T-helper 17 cell (primary cell): ENCODE measurements around the gene RTN4RL2. TPM values are rescaled to one million over a fixed set of nuclear protein-coding genes. Genes with fewer than 3 reads are reported as not detected.
A peak's percentile ranks its signal among the peaks of the same experiment; 100 is the strongest.

Experiments used
- ATAC-seq: fragments of 150-1000 bp; cut with Tn5 transposase; 2 replicates; pipeline ENCODE4 v1.10.0; 2021; ENCODE audit warnings: mild to moderate bottlenecking, moderate library complexity
- DNase-seq, 3 donors: peaks; one replicate each; pipeline versions ENCODE4 v3.0.0 to v3.0.0-alpha.2; 2020 to 2021
- H3K9me3 ChIP-seq: one replicate; pipeline ENCODE4 v1.7.0; 2013; ENCODE audit warnings: low read length, mild to moderate bottlenecking; ENCODE audit not compliant: control insufficient read depth, poor library complexity, severe bottlenecking
- H3K27ac Mint-ChIP-seq: one replicate; pipeline ENCODE4 v1.8.0; 2022; ENCODE audit warnings: mild to moderate bottlenecking, moderate library complexity, mixed read lengths
- H3K27me3 Mint-ChIP-seq: one replicate; pipeline ENCODE4 v1.8.0; 2022; ENCODE audit warnings: mixed read lengths
- H3K36me3 Mint-ChIP-seq: one replicate; pipeline ENCODE4 v1.8.0; 2022; ENCODE audit warnings: low read depth, mixed read lengths
- H3K4me1 Mint-ChIP-seq: one replicate; pipeline ENCODE4 v1.8.0; 2022; ENCODE audit warnings: mild to moderate bottlenecking, mixed read lengths
- H3K4me3 Mint-ChIP-seq: one replicate; pipeline ENCODE4 v1.8.0; 2022; ENCODE audit warnings: mild to moderate bottlenecking, moderate library complexity, mixed read lengths
- total RNA-seq, 4 donors: library from RNA in 2 of 4; stranded (reverse) in 2 of 4; gene quantifications; one replicate each; pipeline ENCODE4 v1.2.3 and lab custom pipeline; 2022 to 2026

Gene RTN4RL2
- total RNA-seq, 2 donors from 2014 or later: 0.23 TPM; not detected in 1

GRCh38 chr11:57508341-57509170, 48.2 kb downstream of the RTN4RL2 start:
- H3K4me1 Mint-ChIP-seq: peaks cover 12% of the 10 kb centered on the region

DNA sequence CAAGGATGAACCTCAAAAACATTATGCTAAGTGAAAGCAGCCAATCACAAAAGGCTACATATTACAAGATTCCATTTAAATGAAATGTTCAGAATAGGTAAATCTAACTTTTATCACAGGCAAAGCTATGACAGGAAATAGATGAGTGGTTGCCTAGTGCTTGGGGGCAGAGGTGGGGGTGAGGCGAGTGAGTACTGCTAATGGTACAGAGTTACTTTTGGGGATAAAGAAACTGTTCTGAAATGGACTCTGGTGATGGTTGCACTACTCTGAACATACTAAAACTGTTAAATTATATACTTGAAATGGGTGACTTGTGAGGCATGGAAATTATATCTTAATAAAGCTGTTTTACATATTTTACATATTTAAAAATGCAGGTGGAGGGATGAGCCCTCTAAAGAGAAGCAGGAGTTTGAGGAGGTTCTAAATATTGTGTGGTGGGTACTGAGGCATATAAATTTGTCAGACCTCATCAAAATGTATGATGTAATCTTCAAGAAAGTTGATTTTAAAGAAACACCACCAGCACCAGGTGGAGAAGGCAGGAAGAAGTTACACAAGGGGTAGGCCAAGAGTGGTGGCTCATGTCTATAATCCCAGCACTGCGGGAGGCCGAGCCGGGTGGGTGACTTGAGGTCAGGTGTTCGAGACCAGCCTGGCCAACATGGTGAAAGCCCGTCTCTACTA, 51.6 kb downstream of the RTN4RL2 start:
- Mint-ChIP-seq H3K27ac (peak overlapping the region; percentile 88), H3K27me3 (no peaks in the 10 kb centered on the region), H3K4me3 (no peak overlapping the region), H3K4me1 (peaks cover 23% of the 10 kb centered on the region), H3K36me3 (no peaks in the 10 kb centered on the region)
- ATAC-seq (no peak), DNase-seq (no peak)
- H3K9me3 ChIP-seq: no peaks in the 10 kb centered on the region

More at GRCh38 chr11:57508341-57509170, 48.2 kb downstream of the RTN4RL2 start:
- no peaks in the 10 kb centered on the region for H3K27me3 Mint-ChIP-seq
- ATAC-seq (no peak), DNase-seq (no peak)
- H3K36me3 Mint-ChIP-seq: no peaks in the 10 kb centered on the region
- no peak overlapping the region for H3K4me3 Mint-ChIP-seq
- H3K9me3 ChIP-seq: no peaks in the 10 kb centered on the region
- H3K27ac Mint-ChIP-seq: no peak overlapping the region

- DNase-seq (no peak), ATAC-seq (no peak)
- H3K4me1 Mint-ChIP-seq: peaks cover 20% of the 10 kb centered on the region
- H3K27me3 Mint-ChIP-seq: no peaks in the 10 kb centered on the region
- H3K9me3 ChIP-seq: no peaks in the 10 kb centered on the region
- H3K4me3 Mint-ChIP-seq: no peak overlapping the region
- peak overlapping the region; percentile 88 for H3K27ac Mint-ChIP-seq
- H3K36me3 Mint-ChIP-seq: no peaks in the 10 kb centered on the region
Measured at GRCh38 chr11:57512646-57513451, 52.5 kb downstream of the RTN4RL2 start.

- no peak for ATAC-seq
- H3K4me1 Mint-ChIP-seq: peaks cover 20% of the 10 kb centered on the region
- H3K4me3 Mint-ChIP-seq: peak overlapping the region; percentile 98
- H3K9me3 ChIP-seq: no peaks in the 10 kb centered on the region
- H3K27ac Mint-ChIP-seq: no peak overlapping the region
- DNase-seq: no peak
- no peaks in the 10 kb centered on the region for H3K27me3 Mint-ChIP-seq
- no peaks in the 10 kb centered on the region for H3K36me3 Mint-ChIP-seq
Measured at GRCh38 chr11:57513452-57513795, 53.1 kb downstream of the RTN4RL2 start.

- Mint-ChIP-seq H3K4me3 (peak overlapping the region; percentile 98), H3K27ac (peak overlapping the region; percentile 90)
Measured at GRCh38 chr11:57513911-57514537, 53.7 kb downstream of the RTN4RL2 start.

GRCh38 chr11:57514538-57515331, 54.4 kb downstream of the RTN4RL2 start:
- ATAC-seq (peak; percentile 62), DNase-seq (peak in 1 of 3 donors; percentile 22)
- Mint-ChIP-seq H3K4me1 (peaks cover 20% of the 10 kb centered on the region), H3K27me3 (no peaks in the 10 kb centered on the region), H3K4me3 (peak overlapping the region; percentile 98), H3K27ac (peak overlapping the region; percentile 90), H3K36me3 (no peaks in the 10 kb centered on the region)
- no peaks in the 10 kb centered on the region for H3K9me3 ChIP-seq

More at GRCh38 chr11:57513911-57514537, 53.7 kb downstream of the RTN4RL2 start:
- Mint-ChIP-seq H3K27me3 (no peaks in the 10 kb centered on the region), H3K4me1 (peaks cover 20% of the 10 kb centered on the region), H3K36me3 (no peaks in the 10 kb centered on the region)
- no peaks in the 10 kb centered on the region for H3K9me3 ChIP-seq
- ATAC-seq: peak; percentile 71
- DNase-seq: no peak

GRCh38 chr11:57515332-57516060, 55.2 kb downstream of the RTN4RL2 start, which contains the start of gene SLC43A1:
Gene SLC43A1 (minus strand): TSS chr11:57515702. CDS start chr11:57514111, 1,591 bp downstream.
- no peaks in the 10 kb centered on the region for H3K27me3 Mint-ChIP-seq
- no peaks in the 10 kb centered on the region for H3K9me3 ChIP-seq
- peak within 1 kb of the TSS; percentile 90 for H3K27ac Mint-ChIP-seq
- no peaks in the 10 kb centered on the region for H3K36me3 Mint-ChIP-seq
- peak; percentile 44 for ATAC-seq
- peak within 1 kb of the TSS; percentile 98 for H3K4me3 Mint-ChIP-seq
- no peak for DNase-seq
- peaks cover 20% of the 10 kb centered on the region for H3K4me1 Mint-ChIP-seq

- peaks cover 20% of the 10 kb centered on the region for H3K4me1 Mint-ChIP-seq
- no peaks in the 10 kb centered on the region for H3K27me3 Mint-ChIP-seq
- ATAC-seq (peak; percentile 4), DNase-seq (no peak)
- peak overlapping the region; percentile 90 for H3K27ac Mint-ChIP-seq
- peak overlapping the region; percentile 98 for H3K4me3 Mint-ChIP-seq
- no peaks in the 10 kb centered on the region for H3K9me3 ChIP-seq
- no peaks in the 10 kb centered on the region for H3K36me3 Mint-ChIP-seq
Measured at GRCh38 chr11:57516061-57516443, 55.7 kb downstream of the RTN4RL2 start.

DNA sequence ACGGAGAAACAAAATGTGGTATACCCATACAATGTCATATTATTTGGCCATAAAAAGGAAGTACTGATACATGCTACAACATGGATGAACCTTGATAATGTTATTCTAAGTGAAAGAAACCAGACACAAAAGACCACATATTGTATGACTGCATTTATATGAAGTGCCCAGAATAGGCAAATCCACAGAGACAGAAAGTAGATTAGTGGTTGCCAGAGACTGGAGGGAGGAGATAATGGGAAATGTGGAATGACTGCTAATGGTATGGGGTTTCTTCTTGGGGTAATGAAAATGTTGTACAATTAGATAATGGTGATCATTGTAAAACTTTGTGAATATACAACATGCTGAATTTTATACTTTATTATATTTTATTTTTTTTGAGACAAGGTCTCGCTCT, 60.8 kb downstream of the RTN4RL2 start:
- DNase-seq (no peak), ATAC-seq (no peak)
- peaks cover 6% of the 10 kb centered on the region for H3K4me1 Mint-ChIP-seq
- peaks cover 3% of the 10 kb centered on the region for H3K36me3 Mint-ChIP-seq
- no peaks in the 10 kb centered on the region for H3K27me3 Mint-ChIP-seq
- no peak overlapping the region for H3K27ac Mint-ChIP-seq
- no peak overlapping the region for H3K4me3 Mint-ChIP-seq
- no peaks in the 10 kb centered on the region for H3K9me3 ChIP-seq

DNA sequence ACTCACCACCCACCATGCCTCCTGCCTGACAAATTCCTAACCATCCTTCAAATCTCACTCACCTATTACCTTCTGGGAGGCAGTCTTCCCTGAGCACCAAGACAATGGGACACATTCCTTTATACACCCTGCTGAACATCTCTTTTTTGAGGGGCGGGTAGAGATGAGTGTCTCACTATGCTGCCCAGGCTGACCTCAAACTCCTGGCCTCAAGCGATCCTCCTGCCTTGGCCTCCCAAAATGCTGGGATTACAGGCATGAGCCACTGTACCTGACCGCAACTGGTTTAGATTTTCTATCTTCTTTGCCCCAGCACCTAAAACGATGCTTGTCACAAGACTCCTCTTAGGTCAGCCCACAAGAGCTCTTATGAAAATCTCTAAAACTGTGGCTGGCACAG, 63.1 kb downstream of the RTN4RL2 start:
- H3K36me3 Mint-ChIP-seq: peaks cover 3% of the 10 kb centered on the region
- H3K27ac Mint-ChIP-seq: no peak overlapping the region
- H3K27me3 Mint-ChIP-seq: no peaks in the 10 kb centered on the region
- no peak for DNase-seq
- no peaks in the 10 kb centered on the region for H3K9me3 ChIP-seq
- ATAC-seq: no peak
- H3K4me3 Mint-ChIP-seq: peak overlapping the region; percentile 58
- H3K4me1 Mint-ChIP-seq: peaks cover 8% of the 10 kb centered on the region
